Panc1 (cell line): ENCODE results near the gene CD1E. TPM values are rescaled to one million over a fixed set of nuclear protein-coding genes. Genes with fewer than 3 reads are reported as not detected.

Experiments
- ATAC-seq: fragments of 200-7000 bp; cut with Tn5 transposase; 2 replicates; pipeline ENCODE4 v1.9.1; 2020; ENCODE audit warnings: mild to moderate bottlenecking, moderate library complexity
- BruUV-seq: library from RNA; stranded (reverse); fragments of 400-500 nt; replicated peaks from 2 replicates; lab custom pipeline; 2021; lab: Mats Ljungman, UMichigan
- CTCF ChIA-PET: fragments of 300-600 bp; sonication (Branson Sonifier 250); formaldehyde crosslinking; loops from one replicate; lab custom pipeline; 2022; ENCODE audit warnings: antibody characterized with exemption; lab: Charles Lee
- POLR2A ChIA-PET: fragments of 300-600 bp; sonication (Branson Sonifier 250); formaldehyde crosslinking; loops from one replicate; lab custom pipeline; 2022; ENCODE audit warnings: antibody characterized with exemption; lab: Charles Lee
- DNase-seq: peaks from one replicate; pipeline ENCODE4 v3.0.0-alpha.2; 2010; ENCODE audit warnings: low read depth, low spot score
- H3K27ac ChIP-seq: 2 replicates; pipeline ENCODE4 v1.5.1; 2011; ENCODE audit warnings: mild to moderate bottlenecking, low read length, inconsistent platforms
- H3K27me3 ChIP-seq: fragments of 200-500 bp; sonication (Bioruptor generic); 2 replicates; pipeline ENCODE4 v1.6.0; 2014; ENCODE audit warnings: low read length, inconsistent platforms; ENCODE audit not compliant: control insufficient read depth, insufficient read depth
- H3K36me3 ChIP-seq: fragments of 200-500 bp; sonication (Bioruptor generic); 2 replicates; pipeline ENCODE4 v1.5.1; 2014; ENCODE audit warnings: inconsistent platforms, mild to moderate bottlenecking, low read length, moderate library complexity; ENCODE audit not compliant: control insufficient read depth, insufficient read depth
- H3K4me1 ChIP-seq: 2 replicates; pipeline ENCODE4 v1.5.1; 2011; ENCODE audit warnings: inconsistent platforms, mild to moderate bottlenecking, low read length, moderate library complexity; ENCODE audit not compliant: control insufficient read depth, insufficient read depth
- H3K4me3 ChIP-seq, 2 experiments: 2 replicates each; pipeline ENCODE4 v1.5.1; 2011 to 2012; ENCODE audit warnings: low read depth in 2 of 2, low read length in 2 of 2, mild to moderate bottlenecking in 2 of 2, inconsistent platforms in 1 of 2, moderate library complexity in 1 of 2
- H3K9me3 ChIP-seq: fragments of 200-500 bp; sonication (Bioruptor generic); 2 replicates; pipeline ENCODE4 v1.5.1; 2014; ENCODE audit warnings: low read depth, mild to moderate bottlenecking, inconsistent platforms, low read length, moderate library complexity; ENCODE audit not compliant: control insufficient read depth, insufficient read depth
- CTCF ChIP-seq: fragments of 450-650 bp; IDR thresholded peaks from 2 replicates; pipeline ENCODE4 v1.5.1; 2017; ENCODE audit warnings: mild to moderate bottlenecking
- POLR2AphosphoS5 ChIP-seq: IDR thresholded peaks from 2 replicates; pipeline ENCODE4 v1.6.1; 2012; ENCODE audit warnings: mild to moderate bottlenecking, low read depth, low read length, moderate library complexity
- REST ChIP-seq, 2 experiments: IDR thresholded peaks; 2 replicates each; pipeline ENCODE4 v1.6.1; 2011 to 2012; ENCODE audit warnings: low read depth in 2 of 2, control low read depth in 1 of 2, low read length in 1 of 2, mild to moderate bottlenecking in 1 of 2, moderate library complexity in 1 of 2; ENCODE audit not compliant: insufficient read depth in 1 of 2
- SIN3A ChIP-seq: IDR thresholded peaks from 2 replicates; pipeline ENCODE4 v1.6.1; 2012; ENCODE audit warnings: low read depth, mild to moderate bottlenecking, low read length, moderate library complexity, borderline replicate concordance; ENCODE audit not compliant: insufficient read depth
- TCF7L2 ChIP-seq: IDR thresholded peaks from 2 replicates; pipeline ENCODE4 v1.6.1; 2011; ENCODE audit warnings: mild to moderate bottlenecking, low read depth, low read length, inconsistent platforms
- in situ Hi-C: cut with HindIII; loops from 2 replicates; pipeline ENCODE4 v1.10.0; 2016; ENCODE audit warnings: low sequenced_read_pairs, low pct_unique_long_range_greater_than_20kb
- intact Hi-C: fragments of 100-400 bp; cut with micrococcal nuclease; formaldehyde crosslinking; loops from one replicate; pipeline ENCODE4 v1.10.0; 2022; ENCODE audit not compliant: unreplicated experiment
- total RNA-seq: library from RNA; stranded (reverse); gene quantifications from one replicate; pipeline ENCODE4 v1.2.1, GENCODE V29; 2021; ENCODE audit not compliant: unreplicated experiment

Gene CD1E
- total RNA-seq, 1 experiment from 2014 or later: not detected

GRCh38 chr1:158323866-158324265 is 29.8 kb upstream of the CD1E start:
- DNase-seq: no peak
- intact Hi-C loops: loop anchor here (10.0 kb wide), 1 partner anchor 119 kb away; no protein-coding TSS in a partner anchor
- Histone ChIP-seq H3K4me1 (no peaks in the 10 kb centered on the region), H3K27me3 (no peaks in the 10 kb centered on the region), H3K4me3 (no peak overlapping the region), H3K27ac (no peak overlapping the region), H3K36me3 (no peaks in the 10 kb centered on the region), H3K9me3 (no peaks in the 10 kb centered on the region)
- in situ Hi-C loops: no loop called here
- no peak for ATAC-seq
- POLR2A ChIA-PET: no interaction called here
- CTCF ChIA-PET: no interaction called here
- no peak for TF ChIP-seq SIN3A
- TF ChIP-seq REST (IDR thresholded peaks at IDR 0.05; ENCODE audit: insufficient read depth in 1 of 2, low read depth in 2 of 2, low read length in 1 of 2): no peak
- TF ChIP-seq POLR2AphosphoS5: no peak
- no peak for TF ChIP-seq CTCF
- TF ChIP-seq TCF7L2: no peak
- BruUV-seq: no TSS peak

GRCh38 chr1:158324395-158324794 is 29.3 kb upstream of the CD1E start:
- ATAC-seq (no peak), DNase-seq (no peak)
- Histone ChIP-seq H3K4me1 (no peaks in the 10 kb centered on the region), H3K9me3 (no peaks in the 10 kb centered on the region), H3K27ac (no peak overlapping the region), H3K36me3 (no peaks in the 10 kb centered on the region), H3K4me3 (no peak overlapping the region), H3K27me3 (no peaks in the 10 kb centered on the region)
- no peak for TF ChIP-seq POLR2AphosphoS5
- no peak for TF ChIP-seq REST (IDR thresholded peaks at IDR 0.05; ENCODE audit: insufficient read depth in 1 of 2, low read depth in 2 of 2, low read length in 1 of 2)
- TF ChIP-seq TCF7L2: no peak
- no peak for TF ChIP-seq SIN3A
- no peak for TF ChIP-seq CTCF
- BruUV-seq: no TSS peak
- ChIA-PET CTCF (no interaction called here), POLR2A (no interaction called here)
- in situ Hi-C loops: no loop called here
- intact Hi-C loops: loop anchor here (10.0 kb wide), 1 partner anchor 120 kb away; no protein-coding TSS in a partner anchor
